Activated CD8-positive, alpha-beta memory T cell treated with anti-CD3 and anti-CD28 coated beads, Interleukin-2, amount 10 ng/mL, durations not matched to agents 7 days and 5 days (primary cell): Measurements from ENCODE around the gene RIMS1. TPM values are rescaled to one million over a fixed set of nuclear protein-coding genes. Genes with fewer than 3 reads are reported as not detected.
"Not testable (repeated sequence)": the region's sequence is repeated elsewhere in the genome, so short reads cannot be mapped to it uniquely, and the experiment has no call there.

Source experiments
- ATAC-seq: fragments of 150-1000 bp; cut with Tn5 transposase; one replicate; pipeline ENCODE4 v1.10.0; 2021; ENCODE audit warnings: moderate library complexity
- CTCF ChIA-PET: fragments of 350-600 bp; sonication (Branson Sonifier 250); formaldehyde crosslinking; loops from one replicate; lab custom pipeline; 2021; ENCODE audit warnings: antibody characterized with exemption; lab: Charles Lee
- DNase-seq: peaks from one replicate; pipeline ENCODE4 v3.0.0-alpha.2; 2020
- H3K27ac Mint-ChIP-seq: one replicate; pipeline ENCODE4 v1.8.0; 2021; ENCODE audit warnings: mild to moderate bottlenecking, mixed read lengths
- H3K27me3 Mint-ChIP-seq: one replicate; pipeline ENCODE4 v1.8.0; 2021; ENCODE audit warnings: mixed read lengths
- H3K36me3 Mint-ChIP-seq: one replicate; pipeline ENCODE4 v1.8.0; 2021; ENCODE audit warnings: mild to moderate bottlenecking, mixed read lengths
- H3K4me1 Mint-ChIP-seq: one replicate; pipeline ENCODE4 v1.8.0; 2021; ENCODE audit warnings: mixed read lengths
- H3K4me3 Mint-ChIP-seq: one replicate; pipeline ENCODE4 v1.8.0; 2021; ENCODE audit warnings: mild to moderate bottlenecking, moderate library complexity, mixed read lengths
- H3K9me3 Mint-ChIP-seq: one replicate; pipeline ENCODE4 v1.8.0; 2022; ENCODE audit warnings: low read depth, mixed read lengths
- total RNA-seq, 2 experiments: library from RNA; stranded (reverse); gene quantifications; one replicate each; pipeline ENCODE4 v1.2.3, GENCODE V29; 2021

Gene RIMS1
- total RNA-seq, 2 experiments from 2014 or later, result not detected

DNA sequence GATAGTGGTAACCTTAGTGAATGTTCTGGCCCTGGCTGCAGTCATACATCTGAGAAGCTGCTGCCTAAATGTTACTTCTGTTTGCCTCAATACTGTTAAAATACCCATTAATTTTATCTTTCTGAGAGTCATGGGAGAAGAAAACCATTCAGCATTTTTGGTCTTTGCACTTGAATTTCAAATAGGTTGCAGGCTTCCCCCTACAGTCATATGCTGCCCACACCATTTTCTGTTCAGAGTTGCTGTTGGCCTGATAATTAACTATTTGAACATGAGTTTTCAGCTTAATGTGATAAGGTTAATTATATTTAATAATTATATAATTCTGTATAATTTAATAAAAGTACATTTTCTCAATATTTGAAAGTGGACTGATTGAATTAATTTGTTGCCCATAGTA lies 410.0 kb downstream of the RIMS1 start:
- Mint-ChIP-seq H3K4me3 (no peak overlapping the region), H3K27me3 (no peaks in the 10 kb centered on the region), H3K36me3 (no peaks in the 10 kb centered on the region), H3K27ac (no peak overlapping the region), H3K4me1 (no peaks in the 10 kb centered on the region), H3K9me3 (no peaks in the 10 kb centered on the region)
- ATAC-seq, result no peak
- CTCF ChIA-PET, result no interaction called here
- DNase-seq, result no peak

DNA sequence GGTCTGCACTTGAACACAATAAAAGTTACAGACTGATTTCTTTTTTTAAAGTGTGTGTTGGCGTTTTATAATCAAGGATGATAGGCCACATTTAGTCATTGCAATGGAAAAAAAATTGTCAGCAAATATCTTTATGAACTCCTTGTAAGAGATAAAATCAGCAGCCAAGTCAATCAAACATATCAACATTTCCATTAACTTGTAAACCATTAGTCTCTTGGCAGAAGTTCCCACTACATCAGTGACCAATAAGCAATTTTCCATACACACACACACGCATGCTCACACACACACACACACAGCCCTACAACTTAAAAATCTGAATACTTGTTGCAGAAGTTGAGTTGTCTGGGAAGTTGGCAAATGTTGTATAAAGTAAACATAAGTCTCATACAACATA lies 419.6 kb downstream of the RIMS1 start:
- Mint-ChIP-seq H3K9me3 (no peaks in the 10 kb centered on the region), H3K4me3 (no peak overlapping the region), H3K27ac (no peak overlapping the region), H3K27me3 (no peaks in the 10 kb centered on the region), H3K4me1 (no peaks in the 10 kb centered on the region), H3K36me3 (no peaks in the 10 kb centered on the region)
- ATAC-seq (no peak), DNase-seq (no peak)
- CTCF ChIA-PET, result no interaction called here

GRCh38 chr6:72316675-72317380 lies 430.5 kb downstream of the RIMS1 start:
- CTCF ChIA-PET, result no interaction called here
- no peak overlapping the region for H3K4me3 Mint-ChIP-seq
- no peaks in the 10 kb centered on the region for H3K4me1 Mint-ChIP-seq
- H3K9me3 Mint-ChIP-seq, result no peaks in the 10 kb centered on the region
- DNase-seq, result no peak
- H3K36me3 Mint-ChIP-seq, result no peaks in the 10 kb centered on the region
- no peak for ATAC-seq
- no peak overlapping the region for H3K27ac Mint-ChIP-seq
- no peaks in the 10 kb centered on the region for H3K27me3 Mint-ChIP-seq

- H3K36me3 Mint-ChIP-seq, result no peaks in the 10 kb centered on the region
- no peaks in the 10 kb centered on the region for H3K4me1 Mint-ChIP-seq
- DNase-seq, result no peak
- H3K9me3 Mint-ChIP-seq, result no peaks in the 10 kb centered on the region
- H3K27me3 Mint-ChIP-seq, result no peaks in the 10 kb centered on the region
- no peak for ATAC-seq
- CTCF ChIA-PET, result no interaction called here
- no peak overlapping the region for H3K4me3 Mint-ChIP-seq
- H3K27ac Mint-ChIP-seq, result no peak overlapping the region
Measured at GRCh38 chr6:72321788-72322187, 435.4 kb downstream of the RIMS1 start.

GRCh38 chr6:72322771-72323170 lies 436.4 kb downstream of the RIMS1 start:
- CTCF ChIA-PET, result no interaction called here
- H3K27ac Mint-ChIP-seq, result no peak overlapping the region
- DNase-seq (no peak), ATAC-seq (no peak)
- no peak overlapping the region for H3K4me3 Mint-ChIP-seq
- H3K4me1 Mint-ChIP-seq, result no peaks in the 10 kb centered on the region
- no peaks in the 10 kb centered on the region for H3K36me3 Mint-ChIP-seq
- no peaks in the 10 kb centered on the region for H3K9me3 Mint-ChIP-seq
- no peaks in the 10 kb centered on the region for H3K27me3 Mint-ChIP-seq

DNA sequence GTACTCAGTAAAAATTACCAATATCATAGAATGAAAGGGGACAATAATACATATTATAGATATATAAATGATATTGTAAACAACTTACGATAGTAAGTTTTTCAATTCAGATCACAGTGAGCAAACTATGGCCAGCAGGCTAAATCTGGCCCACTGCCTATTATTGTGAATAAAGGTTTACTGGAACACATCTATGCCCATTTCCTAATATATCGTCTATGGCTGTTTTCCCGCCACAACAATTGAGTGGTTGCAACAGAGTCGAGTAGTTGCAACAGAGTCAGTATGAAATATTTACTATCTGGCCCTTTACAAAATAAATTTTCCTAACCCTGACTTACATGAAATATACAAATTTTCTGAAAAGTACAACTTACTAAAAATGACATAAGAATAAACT lies 438.2 kb downstream of the RIMS1 start:
- Mint-ChIP-seq H3K4me3 (no peak overlapping the region), H3K4me1 (no peaks in the 10 kb centered on the region), H3K36me3 (no peaks in the 10 kb centered on the region), H3K27me3 (no peaks in the 10 kb centered on the region), H3K9me3 (no peaks in the 10 kb centered on the region), H3K27ac (no peak overlapping the region)
- DNase-seq, result no peak
- CTCF ChIA-PET, result no interaction called here
- no peak for ATAC-seq

DNA sequence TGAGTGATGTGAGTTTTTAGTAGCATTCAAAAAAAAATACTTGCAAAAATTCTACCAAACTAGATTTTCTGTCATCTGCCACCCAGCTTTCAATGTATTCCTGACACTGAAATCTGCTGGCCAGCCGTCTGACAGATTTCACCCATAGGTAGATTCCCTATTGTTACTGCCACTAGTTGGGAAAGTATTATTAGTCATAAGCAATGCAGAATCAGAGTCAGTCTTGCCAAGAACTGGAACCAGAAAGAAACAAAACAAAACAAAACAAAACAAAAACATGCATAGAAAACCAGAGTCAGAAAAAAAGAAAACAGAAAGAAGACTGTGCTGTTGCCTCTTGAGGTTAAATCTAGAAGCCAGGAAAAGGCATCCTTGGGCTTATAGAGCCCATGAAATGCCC lies 442.4 kb downstream of the RIMS1 start:
- no peak overlapping the region for H3K4me3 Mint-ChIP-seq
- no peaks in the 10 kb centered on the region for H3K9me3 Mint-ChIP-seq
- H3K27ac Mint-ChIP-seq, result no peak overlapping the region
- CTCF ChIA-PET, result no interaction called here
- no peak for ATAC-seq
- H3K27me3 Mint-ChIP-seq, result no peaks in the 10 kb centered on the region
- H3K36me3 Mint-ChIP-seq, result no peaks in the 10 kb centered on the region
- DNase-seq, result no peak
- no peaks in the 10 kb centered on the region for H3K4me1 Mint-ChIP-seq

- H3K27ac Mint-ChIP-seq, H3K9me3 Mint-ChIP-seq, CTCF ChIA-PET, ATAC-seq, H3K27me3 Mint-ChIP-seq, H3K36me3 Mint-ChIP-seq, DNase-seq, H3K4me1 Mint-ChIP-seq, H3K4me3 Mint-ChIP-seq: not testable (repeated sequence)
Measured at GRCh38 chr6:72335203-72335602, 448.9 kb downstream of the RIMS1 start.

DNA sequence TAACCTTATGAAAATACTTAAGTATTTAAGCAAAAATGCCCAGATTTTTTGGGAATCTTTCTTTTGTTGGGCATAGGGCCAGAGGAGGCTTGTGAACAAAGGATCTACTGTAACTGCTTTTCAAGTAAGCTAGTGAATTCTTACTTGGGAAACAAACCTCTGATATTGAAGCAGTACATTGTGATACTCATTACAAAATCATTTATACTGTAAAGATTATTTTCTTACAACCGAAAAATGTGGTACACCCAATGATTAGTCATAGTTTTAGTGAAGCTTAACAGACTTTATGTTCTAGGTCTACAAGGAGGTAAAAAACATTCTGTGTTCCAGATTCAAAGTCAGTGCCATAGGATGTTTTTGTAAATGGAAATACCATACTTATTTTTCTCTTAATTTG lies 462.6 kb downstream of the RIMS1 start:
- Mint-ChIP-seq H3K9me3 (no peaks in the 10 kb centered on the region), H3K4me1 (no peaks in the 10 kb centered on the region), H3K36me3 (no peaks in the 10 kb centered on the region), H3K27ac (no peak overlapping the region), H3K27me3 (no peaks in the 10 kb centered on the region), H3K4me3 (no peak overlapping the region)
- ATAC-seq (no peak), DNase-seq (no peak)
- CTCF ChIA-PET, result no interaction called here

- H3K9me3 Mint-ChIP-seq, result no peaks in the 10 kb centered on the region
- no peaks in the 10 kb centered on the region for H3K4me1 Mint-ChIP-seq
- ATAC-seq (no peak), DNase-seq (no peak)
- H3K27me3 Mint-ChIP-seq, result no peaks in the 10 kb centered on the region
- CTCF ChIA-PET, result no interaction called here
- no peak overlapping the region for H3K27ac Mint-ChIP-seq
- no peaks in the 10 kb centered on the region for H3K36me3 Mint-ChIP-seq
- H3K4me3 Mint-ChIP-seq, result no peak overlapping the region
Measured at GRCh38 chr6:72350296-72350881, 464.0 kb downstream of the RIMS1 start.

GRCh38 chr6:72363844-72364740 lies 477.7 kb downstream of the RIMS1 start:
- CTCF ChIA-PET, result no interaction called here
- no peak for DNase-seq
- Mint-ChIP-seq H3K36me3 (no peaks in the 10 kb centered on the region), H3K27me3 (peaks cover 11% of the 10 kb centered on the region), H3K9me3 (no peaks in the 10 kb centered on the region), H3K27ac (no peak overlapping the region), H3K4me1 (no peaks in the 10 kb centered on the region), H3K4me3 (no peak overlapping the region)
- ATAC-seq, result no peak

GRCh38 chr6:72365773-72366172 lies 479.4 kb downstream of the RIMS1 start:
- Mint-ChIP-seq H3K9me3 (no peaks in the 10 kb centered on the region), H3K27me3 (peaks cover 12% of the 10 kb centered on the region), H3K4me1 (no peaks in the 10 kb centered on the region), H3K4me3 (no peak overlapping the region), H3K36me3 (no peaks in the 10 kb centered on the region), H3K27ac (no peak overlapping the region)
- DNase-seq (no peak), ATAC-seq (no peak)
- CTCF ChIA-PET, result no interaction called here

- DNase-seq (no peak), ATAC-seq (no peak)
- H3K9me3 Mint-ChIP-seq, result no peaks in the 10 kb centered on the region
- no peak overlapping the region for H3K4me3 Mint-ChIP-seq
- H3K4me1 Mint-ChIP-seq, result no peaks in the 10 kb centered on the region
- CTCF ChIA-PET, result interaction anchor here (1.2 kb wide), 1 partner anchor 44 kb away, joined by 3 read pairs; no protein-coding TSS in a partner anchor
- H3K27ac Mint-ChIP-seq, result no peak overlapping the region
- peaks cover 15% of the 10 kb centered on the region for H3K27me3 Mint-ChIP-seq
- H3K36me3 Mint-ChIP-seq, result no peaks in the 10 kb centered on the region
Measured at GRCh38 chr6:72367439-72367838, 481.1 kb downstream of the RIMS1 start.

DNA sequence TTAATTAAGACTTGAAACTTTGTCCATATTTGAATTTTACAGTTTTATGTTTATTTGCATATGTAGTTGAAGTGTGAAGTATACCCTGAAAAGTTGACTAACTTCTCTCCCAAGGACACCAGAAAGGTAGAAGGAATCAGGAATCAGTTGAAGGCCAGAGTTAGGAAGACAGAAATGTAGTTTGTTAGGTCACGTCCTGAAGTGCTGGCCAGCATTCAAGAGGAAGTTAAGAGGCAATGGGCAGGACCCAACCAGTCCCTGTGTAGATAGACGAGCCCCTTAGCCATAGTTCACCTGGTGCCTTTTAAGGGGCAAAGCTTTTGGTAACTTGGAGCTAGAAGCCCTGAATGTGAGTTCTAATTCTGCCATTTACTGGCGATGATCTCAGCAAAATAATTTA lies 485.1 kb downstream of the RIMS1 start:
- Mint-ChIP-seq H3K36me3 (no peaks in the 10 kb centered on the region), H3K4me3 (no peak overlapping the region), H3K27me3 (peaks cover 11% of the 10 kb centered on the region), H3K4me1 (no peaks in the 10 kb centered on the region), H3K27ac (no peak overlapping the region), H3K9me3 (no peaks in the 10 kb centered on the region)
- CTCF ChIA-PET, result no interaction called here
- no peak for DNase-seq
- ATAC-seq, result no peak
